NB4 (cell line): ENCODE measurements around the gene ABCG1.

Source experiments
- MYC ChIP-seq: IDR thresholded peaks from 2 replicates; pipeline ENCODE4 v1.6.1; 2011; ENCODE audit warnings: low read depth, low read length
- TF ChIP-seq, protein P1 (sequence below): IDR thresholded peaks from one replicate; pipeline ENCODE4 v1.5.1; 2012; ENCODE audit warnings: low read depth, low read length
- TF ChIP-seq, protein P2 (sequence below): IDR thresholded peaks from 2 replicates; pipeline ENCODE4 v1.6.1; 2011; ENCODE audit warnings: low read depth, low read length

DNA sequence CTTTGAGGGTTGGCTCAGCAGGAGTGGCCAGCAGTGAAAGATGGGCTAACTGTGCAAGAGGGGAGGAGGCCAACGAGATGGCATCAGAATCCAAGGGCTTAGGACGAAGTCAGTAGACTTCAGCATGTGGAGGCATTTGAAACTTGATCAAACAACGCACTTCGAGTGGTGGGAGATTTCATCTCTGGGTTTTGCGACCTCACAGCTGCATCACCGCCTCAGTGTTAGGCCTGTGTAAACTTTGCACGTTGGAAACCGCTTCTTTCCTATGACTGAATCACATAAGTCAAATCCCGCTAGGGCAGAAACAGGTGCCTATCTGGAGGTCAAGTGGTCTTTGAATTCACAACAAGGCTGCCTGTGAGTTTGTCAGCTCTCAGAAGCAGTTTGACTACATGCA lies 78.4 kb downstream of the ABCG1 start:
- TF ChIP-seq, protein P1, sequence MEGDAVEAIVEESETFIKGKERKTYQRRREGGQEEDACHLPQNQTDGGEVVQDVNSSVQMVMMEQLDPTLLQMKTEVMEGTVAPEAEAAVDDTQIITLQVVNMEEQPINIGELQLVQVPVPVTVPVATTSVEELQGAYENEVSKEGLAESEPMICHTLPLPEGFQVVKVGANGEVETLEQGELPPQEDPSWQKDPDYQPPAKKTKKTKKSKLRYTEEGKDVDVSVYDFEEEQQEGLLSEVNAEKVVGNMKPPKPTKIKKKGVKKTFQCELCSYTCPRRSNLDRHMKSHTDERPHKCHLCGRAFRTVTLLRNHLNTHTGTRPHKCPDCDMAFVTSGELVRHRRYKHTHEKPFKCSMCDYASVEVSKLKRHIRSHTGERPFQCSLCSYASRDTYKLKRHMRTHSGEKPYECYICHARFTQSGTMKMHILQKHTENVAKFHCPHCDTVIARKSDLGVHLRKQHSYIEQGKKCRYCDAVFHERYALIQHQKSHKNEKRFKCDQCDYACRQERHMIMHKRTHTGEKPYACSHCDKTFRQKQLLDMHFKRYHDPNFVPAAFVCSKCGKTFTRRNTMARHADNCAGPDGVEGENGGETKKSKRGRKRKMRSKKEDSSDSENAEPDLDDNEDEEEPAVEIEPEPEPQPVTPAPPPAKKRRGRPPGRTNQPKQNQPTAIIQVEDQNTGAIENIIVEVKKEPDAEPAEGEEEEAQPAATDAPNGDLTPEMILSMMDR = no peak
- no peak for TF ChIP-seq MYC
- TF ChIP-seq, protein P2, sequence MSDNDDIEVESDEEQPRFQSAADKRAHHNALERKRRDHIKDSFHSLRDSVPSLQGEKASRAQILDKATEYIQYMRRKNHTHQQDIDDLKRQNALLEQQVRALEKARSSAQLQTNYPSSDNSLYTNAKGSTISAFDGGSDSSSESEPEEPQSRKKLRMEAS = no peak
